ENCODE data around the gene PIP4P1. TPM values are rescaled to one million over a fixed set of nuclear protein-coding genes. Genes with fewer than 3 reads are reported as not detected.

The PIP4P1 gene
- total and polyA plus RNA-seq, 2 of the 8 experiments (the other 6 are each of a cell fraction or from before 2014, with no cell fraction given): 29.5 to 60.0 TPM

DNA sequence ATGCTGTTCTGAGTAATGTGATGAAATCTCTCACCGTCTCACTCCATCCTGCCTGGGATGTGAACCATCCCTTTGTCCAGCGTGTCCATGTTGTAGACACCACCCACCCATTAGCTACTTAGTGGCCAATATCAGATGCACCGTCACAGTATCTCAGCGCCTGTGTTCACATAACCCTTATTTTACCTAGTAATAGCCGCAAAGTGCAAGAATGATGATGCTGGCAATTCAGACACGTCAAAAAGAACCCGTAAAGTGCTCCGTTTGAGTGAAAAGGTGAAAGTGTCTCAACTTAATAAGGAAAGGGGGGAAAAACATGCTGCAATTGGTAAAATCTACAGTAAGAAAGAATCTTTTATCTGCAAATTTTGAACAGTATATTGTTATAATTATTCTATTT is 47.1 kb upstream of the PIP4P1 start:
- H3K27ac ChIP-seq (ENCODE audit: low read depth, low read length): no peak overlapping the region
- H3K18ac ChIP-seq (ENCODE audit: extremely low read depth, low read length): no peak overlapping the region
- ChIA-PET POLR2A (ENCODE audit: partially characterized antibody) (no interaction called here), CTCF (ENCODE audit: partially characterized antibody) (interaction anchor here (1.1 kb wide), 1 partner anchor 22 kb away, joined by 4 read pairs; no protein-coding TSS in a partner anchor)
- no peak overlapping the region for H2AK5ac ChIP-seq (ENCODE audit: low read depth, low read length)
- peak overlapping the region; percentile 78 for H2BK120ac ChIP-seq (replicated peaks; ENCODE audit: low read depth, low read length)
- H3K4me1 ChIP-seq (replicated peaks in 1 of 4; ENCODE audit: control insufficient read depth in 3 of 4, insufficient read depth in 4 of 4, low read length in 3 of 4): peaks cover 0 to 2% (median 0%) of the 10 kb centered on the region in 4 experiments; a peak in 1 of 7 replicates
- no peak overlapping the region for H3K56ac ChIP-seq (replicated peaks; ENCODE audit: insufficient read length, low read depth, low read length)
- no peak overlapping the region for H4K5ac ChIP-seq (ENCODE audit: insufficient read length, low read depth, low read length)
- WGBS, 2 experiments (ENCODE audit: extremely low coverage in 1 of 2, insufficient coverage in 1 of 2, insufficient read length in 1 of 2, insufficient replicate concordance in 2 of 2, low coverage in 1 of 2, low lambda C conversion rate in 2 of 2, missing lambda C conversion rate in 1 of 2): 92% methylated on average over 8 of the region's 8 CpGs; no CpG with 5 or more reads in 1 of the 2 experiments
- H3K9ac ChIP-seq (replicated peaks in 1 of 4; ENCODE audit: extremely low read depth in 1 of 4, low read depth in 3 of 4, low read length in 3 of 4): no peak overlapping the region
- H3K27me3 ChIP-seq (replicated peaks in 1 of 4; ENCODE audit: control insufficient read depth in 3 of 4, extremely low read depth in 1 of 4, insufficient read depth in 3 of 4, low read length in 3 of 4): no peaks in the 10 kb centered on the region
- no peak overlapping the region for H2AFZ ChIP-seq (ENCODE audit: low read length)
- H3K4me2 ChIP-seq (ENCODE audit: insufficient read depth in 1 of 2, low read depth in 2 of 2, low read length in 2 of 2): no peak overlapping the region
- H2BK5ac ChIP-seq (ENCODE audit: low read depth, low read length): no peak overlapping the region
- no peaks in the 10 kb centered on the region for H3K79me1 ChIP-seq (ENCODE audit: low read depth, low read length)
- H4K20me1 ChIP-seq (replicated peaks in 1 of 2; ENCODE audit: control insufficient read depth in 1 of 2, insufficient read depth in 2 of 2, low read length in 2 of 2): no peaks in the 10 kb centered on the region
- DNase-seq (ENCODE audit: low read depth in 1 of 2, low spot score in 2 of 2) (no peak), FAIRE-seq (no peak)
- H3K23ac ChIP-seq (ENCODE audit: insufficient read length): no peak overlapping the region
- no peak overlapping the region for H2BK15ac ChIP-seq (ENCODE audit: low read length)
- H3K4ac ChIP-seq (replicated peaks; ENCODE audit: insufficient read length, low read depth, low read length): no peak overlapping the region
- no peak overlapping the region for H4K8ac ChIP-seq (ENCODE audit: extremely low read depth, insufficient read depth, low read length)
- H3K4me3 ChIP-seq (ENCODE audit: extremely low read depth in 1 of 4, insufficient read depth in 2 of 4, low read depth in 3 of 4, low read length in 4 of 4): no peak overlapping the region
- H3K9me3 ChIP-seq (ENCODE audit: insufficient read depth in 2 of 2, low read depth in 1 of 2, low read length in 1 of 2): peaks cover 0 to 3% of the 10 kb centered on the region in 2 experiments; a peak in 3 of 4 replicates
- H2BK12ac ChIP-seq (ENCODE audit: low read depth, low read length): no peak overlapping the region
- H4K91ac ChIP-seq (replicated peaks; ENCODE audit: insufficient read length, low read length): no peak overlapping the region
- peak overlapping the region; percentile 3; the same call in 1 of the 2 replicates for H2BK20ac ChIP-seq (ENCODE audit: low read length)
- TF ChIP-seq CBX8 (IDR thresholded peaks at IDR 0.05; ENCODE audit: borderline replicate concordance, low read depth, low read length) (no peak), SUZ12 (IDR thresholded peaks at IDR 0.05; ENCODE audit: low read length) (no peak), FOSL1 (IDR thresholded peaks at IDR 0.05; ENCODE audit: insufficient read depth, low read depth, low read length) (no peak)
- no peaks in the 10 kb centered on the region for H3K36me3 ChIP-seq (ENCODE audit: control insufficient read depth in 2 of 4, insufficient read depth in 4 of 4, low read length in 3 of 4)
- no peak overlapping the region for H3K14ac ChIP-seq (ENCODE audit: insufficient read length)
- H3K23me2 ChIP-seq (ENCODE audit: low read depth, low read length): no peaks in the 10 kb centered on the region
- H3K79me2 ChIP-seq (ENCODE audit: control insufficient read depth in 1 of 2, insufficient read depth in 2 of 2, low read length in 2 of 2): no peaks in the 10 kb centered on the region
